ENCODE results near the gene C2CD2L. TPM values are rescaled to one million over a fixed set of nuclear protein-coding genes. Genes with fewer than 3 reads are reported as not detected.

C2CD2L gene
- total and polyA plus RNA-seq, 2 of the 13 experiments (the other 11 are each of a cell fraction or from before 2014, with no cell fraction given), result 3.7 to 5.5 TPM

- TF ChIP-seq PRDM4 (CRISPR knock-in tag; IDR thresholded peaks at IDR 0.05; ENCODE audit: borderline replicate concordance) (no peak), ZNF281 (CRISPR knock-in tag; IDR thresholded peaks at IDR 0.05; ENCODE audit: borderline replicate concordance) (0 out of 2 replicates have a peak, but pooled peaks have one; percentile 10), ZNF629 (CRISPR knock-in tag; conservative IDR thresholded peaks at IDR 0.05) (no peak), ATF3 (CRISPR knock-in tag; IDR thresholded peaks at IDR 0.05) (0 out of 2 replicates have a peak, but pooled peaks have one; percentile 30), ZNF354B (CRISPR knock-in tag; IDR thresholded peaks at IDR 0.05) (peak; percentile 76; the same call in 1 of the 2 replicates), ZNF430 (CRISPR knock-in tag; IDR thresholded peaks at IDR 0.05) (no peak), ZBTB46 (CRISPR knock-in tag; IDR thresholded peaks at IDR 0.05; ENCODE audit: borderline replicate concordance) (no peak), RAD51 (IDR thresholded peaks at IDR 0.05; ENCODE audit: borderline replicate concordance) (peak; percentile 94), CREB3 (CRISPR knock-in tag; IDR thresholded peaks at IDR 0.05) (no peak), TCF7L2 (IDR thresholded peaks at IDR 0.05; ENCODE audit: low read depth, low read length) (no peak), FLYWCH1 (CRISPR knock-in tag; IDR thresholded peaks at IDR 0.05) (no peak), FOXM1 (CRISPR knock-in tag; IDR thresholded peaks at IDR 0.05) (0 out of 2 replicates have a peak, but pooled peaks have one; percentile 33), ZNF124 (CRISPR knock-in tag; IDR thresholded peaks at IDR 0.05) (peak; percentile 55; the same call in 1 of the 2 replicates), ZNF17 (CRISPR knock-in tag; IDR thresholded peaks at IDR 0.05) (no peak), ZBTB34 (CRISPR knock-in tag; IDR thresholded peaks at IDR 0.05) (0 out of 2 replicates have a peak, but pooled peaks have one; percentile 54), ATF7 (IDR thresholded peaks at IDR 0.05) (no peak), ATF7 (CRISPR knock-in tag; IDR thresholded peaks at IDR 0.05) (no peak), BORCS8-MEF2B (CRISPR knock-in tag; IDR thresholded peaks at IDR 0.05) (peak; percentile 88), TRIM24 (CRISPR knock-in tag; IDR thresholded peaks at IDR 0.05) (no peak), SRF (IDR thresholded peaks at IDR 0.05; ENCODE audit: low read depth, low read length) (no peak)
Measured at GRCh38 chr11:119121008-119121810, 14.1 kb downstream of the C2CD2L start, which contains the start of gene HINFP (continued).

All from HepG2 (cell line).